ENCODE results near the gene PDLIM1. TPM values are rescaled to one million over a fixed set of nuclear protein-coding genes. Genes with fewer than 3 reads are reported as not detected.

Gene PDLIM1
- polyA plus RNA-seq, 1 of the 3 experiments (the other 2 are of a cell fraction): 97.2 TPM

- TF ChIP-seq RCOR1 (IDR thresholded peaks at IDR 0.05; ENCODE audit: low read length) (no peak), EP300 (IDR thresholded peaks at IDR 0.05; ENCODE audit: borderline replicate concordance in 1 of 2, low read depth in 1 of 2, low read length in 1 of 2) (no peak), TCF12 (IDR thresholded peaks at IDR 0.05) (no peak)
- H3F3A ChIP-seq (replicated peaks; ENCODE audit: insufficient read depth): no peaks in the 10 kb centered on the region
- ChIA-PET CTCF (interaction anchor here (0.6 kb wide), 1 partner anchor 68 kb away, joined by 3 read pairs; no protein-coding TSS in a partner anchor), POLR2A (no interaction called here)
- H3K9me2 ChIP-seq: no peaks in the 10 kb centered on the region
- H3K27ac ChIP-seq (ENCODE audit: low read depth in 2 of 2, low read length in 1 of 2): no peak overlapping the region
- 93% methylated on average over 39 of the region's 39 CpGs for WGBS (ENCODE audit: low lambda C conversion rate)
- H3K36me3 ChIP-seq (replicated peaks in 1 of 2; ENCODE audit: control insufficient read depth in 1 of 2, insufficient read depth in 2 of 2, low read length in 1 of 2): no peaks in the 10 kb centered on the region
- no peaks in the 10 kb centered on the region for H4K20me1 ChIP-seq (ENCODE audit: insufficient read depth)
- H2AFZ ChIP-seq (ENCODE audit: low read depth): no peak overlapping the region
- no peaks in the 10 kb centered on the region for H3K9me3 ChIP-seq
- no peak overlapping the region for H3K4me2 ChIP-seq
- H3K79me2 ChIP-seq (ENCODE audit: insufficient read depth): peaks cover 5% of the 10 kb centered on the region; the same call in 1 of the 2 replicates
- no peak for DNase-seq
- no peaks in the 10 kb centered on the region; a peak in 1 of 4 replicates for H3K4me1 ChIP-seq (ENCODE audit: control insufficient read depth in 1 of 2, insufficient read depth in 2 of 2, low read depth in 1 of 2, low read length in 1 of 2)
- H3K4me3 ChIP-seq (ENCODE audit: low read depth in 2 of 2, low read length in 1 of 2): no peak overlapping the region
- no peak overlapping the region for H3K9ac ChIP-seq
- no peaks in the 10 kb centered on the region for H3K27me3 ChIP-seq (ENCODE audit: insufficient read depth)
Measured at GRCh38 chr10:95295031-95295755, 4.4 kb upstream of the PDLIM1 start.

GRCh38 chr10:95293631-95294030, 2.8 kb upstream of the PDLIM1 start:
- POLR2A ChIA-PET: interaction anchor here (0.6 kb wide), 1 partner anchor 67 kb away, joined by 3 read pairs; no protein-coding TSS in a partner anchor
- 87% methylated on average over 3 of the region's 3 CpGs for WGBS (ENCODE audit: low lambda C conversion rate)
- H3K4me3 ChIP-seq (ENCODE audit: low read depth in 2 of 2, low read length in 1 of 2): no peak overlapping the region

More at GRCh38 chr10:95293631-95294030, 2.8 kb upstream of the PDLIM1 start:
- Histone ChIP-seq H3K36me3 (replicated peaks in 1 of 2; ENCODE audit: control insufficient read depth in 1 of 2, insufficient read depth in 2 of 2, low read length in 1 of 2) (no peaks in the 10 kb centered on the region), H3K9ac (no peak overlapping the region), H3K27me3 (ENCODE audit: insufficient read depth) (no peaks in the 10 kb centered on the region), H3K4me1 (ENCODE audit: control insufficient read depth in 1 of 2, insufficient read depth in 2 of 2, low read depth in 1 of 2, low read length in 1 of 2) (peaks cover 3 to 4% of the 10 kb centered on the region in 2 experiments; a peak in 1 of 4 replicates), H2AFZ (ENCODE audit: low read depth) (peak overlapping the region; percentile 44; the same call in 1 of the 2 replicates), H4K20me1 (ENCODE audit: insufficient read depth) (no peaks in the 10 kb centered on the region), H3K79me2 (ENCODE audit: insufficient read depth) (peaks cover 20% of the 10 kb centered on the region), H3K9me2 (no peaks in the 10 kb centered on the region), H3K9me3 (no peaks in the 10 kb centered on the region), H3F3A (replicated peaks; ENCODE audit: insufficient read depth) (no peaks in the 10 kb centered on the region), H3K27ac (ENCODE audit: low read depth in 2 of 2, low read length in 1 of 2) (no peak overlapping the region), H3K4me2 (no peak overlapping the region)
- TF ChIP-seq ELF1 (IDR thresholded peaks at IDR 0.05): no peak
- no peak for TF ChIP-seq MEF2A (IDR thresholded peaks at IDR 0.05; ENCODE audit: borderline replicate concordance, low read depth)
- no peak for TF ChIP-seq EZH2phosphoT487 (IDR thresholded peaks at IDR 0.05; ENCODE audit: borderline replicate concordance, low read depth)
- no peak for TF ChIP-seq CHD2 (IDR thresholded peaks at IDR 0.05; ENCODE audit: low read length, partially characterized antibody)
- no peak for TF ChIP-seq RFX5 (IDR thresholded peaks at IDR 0.05; ENCODE audit: low read length)
- no peak for TF ChIP-seq CTCF (IDR thresholded peaks at IDR 0.05)
- TF ChIP-seq GATA2 (CRISPR knock-in tag; IDR thresholded peaks at IDR 0.05): no peak
- no peak for TF ChIP-seq ZBTB33 (IDR thresholded peaks at IDR 0.05; ENCODE audit: borderline replicate concordance, low read depth)
- TF ChIP-seq IRF3 (IDR thresholded peaks at IDR 0.05; ENCODE audit: low read depth, low read length): no peak
- TF ChIP-seq FOXJ3 (CRISPR knock-in tag; IDR thresholded peaks at IDR 0.05): no peak
- no peak for TF ChIP-seq SMC3 (IDR thresholded peaks at IDR 0.05; ENCODE audit: low read depth, low read length)
- TF ChIP-seq POLR2AphosphoS5 (IDR thresholded peaks at IDR 0.05; ENCODE audit: low read depth, low read length): no peak
- TF ChIP-seq REST (IDR thresholded peaks at IDR 0.05; ENCODE audit: low read depth, low read length): no peak
- CTCF ChIA-PET: interaction anchor here (1.4 kb wide), 1 partner anchor 10 kb away, joined by 8 read pairs; no protein-coding TSS in a partner anchor
- no peak for DNase-seq

Data from SK-N-SH (cell line).